NCI-H128 (cell line): Measurements from ENCODE around the gene EEF2K.

Experiments used
- DNase-seq: peaks from one replicate; lab custom pipeline; 2025; ENCODE audit not compliant: unreplicated experiment; lab: John Stamatoyannopoulos, UW

Gene EEF2K

GRCh38 chr16:22328081-22328725, 122.1 kb downstream of the EEF2K start:
- DNase-seq: no peak

- no peak for DNase-seq
Measured at GRCh38 chr16:22329199-22329695, 123.2 kb downstream of the EEF2K start.

GRCh38 chr16:22330326-22330725, 124.2 kb downstream of the EEF2K start:
- no peak for DNase-seq

GRCh38 chr16:22333457-22333994, 127.4 kb downstream of the EEF2K start:
- no peak for DNase-seq

- no peak for DNase-seq
Measured at GRCh38 chr16:22335668-22336246, 129.7 kb downstream of the EEF2K start.

GRCh38 chr16:22336581-22336980, 130.5 kb downstream of the EEF2K start:
- no peak for DNase-seq

GRCh38 chr16:22337045-22337444, 131.0 kb downstream of the EEF2K start:
- no peak for DNase-seq

GRCh38 chr16:22337849-22338635, 132.0 kb downstream of the EEF2K start:
- DNase-seq: no peak
